Gastrocnemius medialis (tissue), 4 donors: ENCODE results near the gene SAMD10. TPM values are rescaled to one million over a fixed set of nuclear protein-coding genes. Genes with fewer than 3 reads are reported as not detected.

Experiments used
- ATAC-seq, 2 donors: fragments of 150-250 bp; one replicate each; pipeline ENCODE4 v1.9.1; 2016
- DNase-seq, 2 donors: peaks; one replicate each; pipeline ENCODE4 v3.0.0-alpha.2; 2019
- H3K27ac ChIP-seq, 4 donors: fragments of 200-600 bp; sonication (generic); 1 replicate in 1 of 4; 2 replicates in 3 of 4; pipeline ENCODE4 v1.5.1; 2016 to 2018; ENCODE audit warnings: mild to moderate bottlenecking in 2 of 4, moderate library complexity in 1 of 4
- H3K27me3 ChIP-seq, 3 donors: fragments of 200-600 bp; sonication (generic) in 2 of 3; 1 replicate in 1 of 3; 2 replicates in 2 of 3; pipeline versions ENCODE4 v1.5.1 to v1.6.0; 2016 to 2019; ENCODE audit warnings: mild to moderate bottlenecking in 1 of 3, moderate library complexity in 1 of 3
- H3K36me3 ChIP-seq, 2 donors: fragments of 200-600 bp; sonication (generic) in 1 of 2; one replicate each; pipeline ENCODE4 v1.5.1; 2017 to 2018
- H3K4me1 ChIP-seq, 2 donors: fragments of 200-600 bp; sonication (generic) in 1 of 2; one replicate each; pipeline ENCODE4 v1.5.1; 2016 to 2017; ENCODE audit warnings: mild to moderate bottlenecking in 2 of 2
- H3K4me3 ChIP-seq, 4 donors: fragments of 200-600 bp; sonication (generic) in 3 of 4; 1 replicate in 1 of 4; 2 replicates in 3 of 4; pipeline ENCODE4 v1.5.1; 2016 to 2019; ENCODE audit warnings: mild to moderate bottlenecking in 2 of 4
- H3K9me3 ChIP-seq, 3 donors: fragments of 200-600 bp; sonication (generic) in 2 of 3; 1 replicate in 1 of 3; 2 replicates in 2 of 3; pipeline ENCODE4 v1.5.1; 2016 to 2019
- CTCF ChIP-seq, 5 experiments: fragments of 450-650 bp in 3 of 5; fragments of 200-600 bp in 2 of 5; sonication (generic) in 2 of 5; IDR thresholded peaks in 4 of 5; conservative IDR thresholded peaks in 1 of 5; 1 replicate in 4 of 5; 2 replicates in 1 of 5; pipeline ENCODE4 v1.5.1; 2016 to 2019; ENCODE audit warnings: antibody characterized with exemption in 5 of 5, mild to moderate bottlenecking in 3 of 5, moderate library complexity in 3 of 5
- POLR2A ChIP-seq, 2 donors: fragments of 450-650 bp; IDR thresholded peaks; one replicate each; pipeline ENCODE4 v1.6.1; 2017; ENCODE audit warnings: antibody characterized with exemption in 2 of 2, mild to moderate bottlenecking in 2 of 2, moderate library complexity in 2 of 2
- in situ Hi-C, 4 donors: fragments of 200-750 bp; cut with MboI; loops; one replicate each; pipeline versions ENCODE4 v1.15.0 to v1.8.0; 2017; ENCODE audit warnings: low sequenced_read_pairs in 4 of 4
- intact Hi-C: fragments of 100-400 bp; cut with DNase I; formaldehyde crosslinking; loops from one replicate; pipeline ENCODE4 v1.15.1; 2023; ENCODE audit warnings: low total_unique reads
- total RNA-seq, 4 donors: library from RNA; depleted of rRNA; stranded (reverse); fragments of >200 nt; gene quantifications; one replicate each; pipeline versions ENCODE4 v1.1.0 to v1.2.3, GENCODE V29; 2016

SAMD10 gene
- total RNA-seq, 4 donors from 2014 or later, result 0.24 to 1.9 (median 1.0) TPM; not detected in 1

- Histone ChIP-seq H3K9me3 (no peaks in the 10 kb centered on the region), H3K27ac (peak overlapping the region in 1 of 4 donors; percentile 76), H3K4me3 (no peak overlapping the region), H3K36me3 (peaks cover 0 to 49% of the 10 kb centered on the region in 2 donors), H3K4me1 (peaks cover 12 to 27% of the 10 kb centered on the region in 2 donors), H3K27me3 (no peaks in the 10 kb centered on the region)
- intact Hi-C loops, result no loop called here
- no peak for ATAC-seq
- no peak for TF ChIP-seq POLR2A (IDR thresholded peaks at IDR 0.05)
- no peak for TF ChIP-seq CTCF (IDR thresholded peaks at IDR 0.05 in 4 of 5, conservative IDR thresholded peaks at IDR 0.05 in 1 of 5)
- in situ Hi-C loops, result no loop called here
- no peak for DNase-seq
These were observed 38.8 kb downstream of the SAMD10 start for GRCh38 chr20:63940472-63941266.

GRCh38 chr20:63940071-63940471 is 39.4 kb downstream of the SAMD10 start:
- in situ Hi-C loops (no loop called here), intact Hi-C loops (no loop called here)
- DNase-seq (no peak), ATAC-seq (no peak)
- Histone ChIP-seq H3K36me3 (peaks cover 0 to 44% of the 10 kb centered on the region in 2 donors), H3K27me3 (no peaks in the 10 kb centered on the region), H3K4me1 (peaks cover 12 to 21% of the 10 kb centered on the region in 2 donors), H3K27ac (no peak overlapping the region), H3K4me3 (no peak overlapping the region), H3K9me3 (no peaks in the 10 kb centered on the region)
- no peak for TF ChIP-seq POLR2A (IDR thresholded peaks at IDR 0.05)
- TF ChIP-seq CTCF (IDR thresholded peaks at IDR 0.05 in 4 of 5, conservative IDR thresholded peaks at IDR 0.05 in 1 of 5), result no peak

GRCh38 chr20:63939061-63939935 is 40.1 kb downstream of the SAMD10 start:
- no peaks in the 10 kb centered on the region for H3K9me3 ChIP-seq
- in situ Hi-C loops, result no loop called here
- H3K27me3 ChIP-seq, result no peaks in the 10 kb centered on the region
- intact Hi-C loops, result no loop called here
- TF ChIP-seq POLR2A (IDR thresholded peaks at IDR 0.05), result no peak
- no peak for TF ChIP-seq CTCF (IDR thresholded peaks at IDR 0.05 in 4 of 5, conservative IDR thresholded peaks at IDR 0.05 in 1 of 5)
- DNase-seq (no peak), ATAC-seq (no peak)
- H3K36me3 ChIP-seq, result peaks cover 0 to 36% of the 10 kb centered on the region in 2 donors
- H3K27ac ChIP-seq, result peak overlapping the region in 1 of 4 donors; percentile 0
- H3K4me3 ChIP-seq, result no peak overlapping the region
- H3K4me1 ChIP-seq, result peaks cover 12 to 21% of the 10 kb centered on the region in 2 donors

- no peak for TF ChIP-seq CTCF (IDR thresholded peaks at IDR 0.05 in 4 of 5, conservative IDR thresholded peaks at IDR 0.05 in 1 of 5)
- no peak for TF ChIP-seq POLR2A (IDR thresholded peaks at IDR 0.05)
- DNase-seq (no peak), ATAC-seq (peak; percentile 77 to 81)
- H3K9me3 ChIP-seq, result no peaks in the 10 kb centered on the region
- H3K4me3 ChIP-seq, result no peak overlapping the region
- intact Hi-C loops (no loop called here), in situ Hi-C loops (no loop called here)
- no peaks in the 10 kb centered on the region for H3K27me3 ChIP-seq
- H3K4me1 ChIP-seq, result peaks cover 1 to 8% of the 10 kb centered on the region in 2 donors
- peak overlapping the region; percentile 60 to 70 (median 64) for H3K27ac ChIP-seq
- peaks cover 0 to 20% of the 10 kb centered on the region in 2 donors for H3K36me3 ChIP-seq
These were observed 41.8 kb downstream of the SAMD10 start for GRCh38 chr20:63937596-63937995.
